NCI-H2196 (cell line): ENCODE data around the gene SREBF1.
"Not testable (repeated sequence)": the region's sequence is repeated elsewhere in the genome, so short reads cannot be mapped to it uniquely, and the experiment has no call there.

Experiments
- DNase-seq: peaks from one replicate; lab custom pipeline; 2025; ENCODE audit not compliant: unreplicated experiment; lab: John Stamatoyannopoulos, UW

SREBF1 gene

DNA sequence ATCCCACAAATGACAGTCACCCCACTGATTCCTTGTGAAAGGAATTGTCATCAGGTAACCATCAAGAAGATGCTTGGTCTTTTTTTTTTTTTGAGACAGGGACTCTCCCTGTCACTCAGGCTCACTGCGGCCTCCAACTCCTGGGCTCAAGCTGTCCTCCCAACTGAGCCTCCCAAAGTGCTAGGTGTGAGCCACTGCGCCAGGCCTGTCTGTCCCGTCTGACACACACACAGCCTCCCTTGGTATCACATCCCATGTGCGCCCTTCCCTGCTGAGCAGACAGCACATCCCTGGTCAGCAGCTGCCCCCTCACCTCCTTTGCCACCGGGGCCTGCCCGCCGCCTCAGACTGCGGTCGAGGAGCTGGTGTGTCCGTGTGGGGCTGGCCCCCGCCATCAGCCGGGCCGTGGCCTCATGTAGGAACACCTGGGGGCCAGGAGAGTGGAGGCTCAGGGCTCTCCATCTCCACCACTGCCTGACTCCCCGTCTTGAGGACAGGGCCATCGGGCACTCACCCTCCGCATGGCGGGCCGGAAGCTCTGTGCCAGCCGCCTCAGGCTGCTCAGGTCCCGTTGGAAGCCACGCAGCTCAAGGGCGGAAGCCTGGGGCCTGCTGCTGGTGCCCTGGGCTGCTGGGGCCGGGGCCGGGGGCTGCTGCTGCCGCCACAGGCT, 23.6 kb downstream of the SREBF1 start:
- no peak for DNase-seq

DNA sequence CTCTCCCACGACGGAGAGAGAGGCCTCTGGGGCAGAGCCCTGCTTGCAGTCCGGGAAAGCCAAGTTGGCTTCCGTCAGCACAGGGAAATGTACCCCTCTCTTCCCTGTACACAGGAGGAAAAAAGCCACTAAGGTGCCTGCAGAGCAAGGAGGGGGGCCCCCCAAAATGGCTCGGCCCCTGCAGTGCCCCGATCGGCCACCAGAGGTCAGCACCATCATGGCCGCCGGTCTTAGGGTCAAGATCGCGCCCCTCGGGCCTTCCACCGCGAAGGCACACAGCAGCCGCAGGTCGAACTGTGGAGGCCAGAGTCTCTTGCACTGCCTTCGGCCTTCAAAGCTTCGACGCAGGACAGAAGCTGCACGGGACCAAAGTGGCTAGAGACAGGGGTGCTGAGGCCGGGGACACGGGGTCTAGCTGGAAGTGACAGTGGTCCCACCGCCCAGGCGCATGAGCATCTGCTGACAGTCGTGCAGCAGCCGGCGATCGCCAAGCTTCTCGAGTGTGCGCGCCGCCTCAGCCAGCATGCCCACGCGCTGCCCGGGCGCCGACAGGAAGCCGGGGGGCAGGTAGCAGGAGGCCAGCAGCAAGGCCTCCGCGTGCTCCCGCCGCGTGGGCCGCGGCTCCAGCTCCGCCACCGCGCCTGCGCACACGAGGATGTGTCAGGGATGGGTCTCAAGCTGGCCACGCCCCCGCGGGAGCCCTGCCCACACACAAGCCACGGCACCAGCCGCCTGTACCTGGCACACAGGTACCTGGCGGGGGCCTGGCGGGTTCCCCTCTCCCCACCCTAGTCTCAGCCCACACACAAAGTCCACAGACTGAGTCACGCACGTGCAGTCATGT, 24.4 kb downstream of the SREBF1 start:
- DNase-seq = peak; percentile 42

DNA sequence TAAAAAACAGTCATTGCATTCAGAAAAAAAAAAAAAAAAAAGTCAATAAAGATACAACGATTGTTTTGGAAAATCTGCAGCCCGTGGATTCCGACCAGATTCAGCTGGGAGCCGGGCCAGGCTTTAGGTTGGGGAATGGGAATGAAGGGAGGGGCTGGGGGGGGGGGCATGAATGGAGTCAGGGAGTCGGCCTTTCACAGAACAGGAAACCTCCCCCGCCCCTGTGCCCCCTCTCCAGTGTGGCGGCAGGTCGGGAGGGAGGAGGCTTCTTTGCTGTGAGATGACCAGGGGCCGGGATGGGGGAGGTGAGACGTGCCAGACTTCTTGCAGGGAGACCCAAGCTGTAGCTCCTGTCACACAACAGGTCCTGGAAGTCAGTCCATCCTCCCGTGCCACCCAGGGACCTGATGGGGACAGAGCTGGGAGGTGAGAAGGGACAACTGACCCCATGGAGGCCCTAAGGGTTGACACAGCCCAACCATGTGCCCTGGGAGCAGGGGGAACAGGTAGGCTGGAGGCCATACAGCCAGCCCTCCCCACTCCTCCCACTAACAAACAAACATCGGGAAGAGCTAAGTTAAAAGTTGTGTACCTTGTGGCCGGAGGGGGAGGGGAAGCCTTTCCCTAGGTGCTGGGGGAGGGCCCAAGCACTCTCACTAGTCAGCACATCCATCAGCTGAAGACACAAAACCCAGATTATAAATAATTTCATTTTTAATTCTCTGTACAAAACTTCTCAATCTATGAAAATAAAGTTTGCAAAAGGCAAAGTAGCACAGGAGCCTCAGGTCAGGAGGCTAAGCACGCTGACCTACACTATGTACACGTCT, 25.2 kb downstream of the SREBF1 start:
- no peak for DNase-seq

DNA sequence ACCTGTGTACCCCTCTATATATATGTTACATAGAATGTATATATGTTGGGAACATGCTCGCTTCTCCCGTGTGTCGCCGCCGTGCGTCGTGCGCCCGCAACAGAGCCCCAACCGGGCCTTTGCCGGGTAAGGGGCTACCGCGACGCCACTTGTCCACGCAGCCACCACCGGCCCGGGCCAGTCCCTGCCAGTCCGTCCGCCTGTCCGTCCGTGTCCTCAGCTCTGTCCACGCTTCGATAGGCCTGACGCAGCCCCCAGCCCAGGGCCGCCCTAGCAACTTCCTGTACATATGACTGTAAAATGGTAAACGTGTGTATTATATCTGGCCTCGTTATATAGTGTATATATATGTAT, 25.9 kb downstream of the SREBF1 start:
- no peak for DNase-seq

DNA sequence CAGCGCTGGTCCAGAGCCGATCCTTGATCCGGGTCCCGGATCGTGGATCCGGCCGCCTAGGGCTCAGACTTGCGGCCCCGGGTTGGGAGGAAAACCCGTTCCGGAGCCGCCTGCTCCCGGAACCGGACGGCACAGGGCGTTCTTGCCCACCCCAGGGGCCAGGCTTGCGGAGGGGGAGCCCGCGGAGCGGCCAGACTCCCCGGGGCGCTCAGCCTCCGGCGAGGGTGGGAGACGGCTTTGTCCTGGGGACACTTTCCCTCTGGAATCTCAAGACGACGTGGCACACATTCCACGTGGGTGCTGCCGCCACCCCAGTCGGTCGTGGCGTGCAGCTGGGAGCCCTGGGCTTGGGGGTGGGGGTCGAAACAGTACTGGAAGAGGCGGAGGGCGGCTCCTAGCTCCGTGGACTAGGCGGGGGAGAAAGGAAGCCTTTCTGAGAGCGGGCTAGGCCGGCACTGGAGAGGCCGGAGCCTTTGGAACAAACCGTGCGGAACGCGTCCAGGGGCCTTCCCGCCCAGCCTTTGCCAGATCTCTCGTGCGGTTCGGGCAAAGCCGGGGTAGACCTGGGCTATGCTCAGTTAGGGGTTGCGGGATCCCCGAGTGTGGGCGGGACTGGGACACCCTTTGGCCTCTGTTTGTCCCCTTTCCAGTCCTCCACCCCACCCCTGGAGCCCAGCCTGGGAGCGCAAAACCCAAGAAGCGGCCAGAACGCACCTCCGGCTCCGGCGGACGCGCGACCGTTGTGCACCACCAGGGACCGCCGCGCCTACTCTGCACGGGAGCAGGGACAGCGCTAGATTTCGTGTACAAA, 26.5 kb downstream of the SREBF1 start:
- no peak for DNase-seq

DNA sequence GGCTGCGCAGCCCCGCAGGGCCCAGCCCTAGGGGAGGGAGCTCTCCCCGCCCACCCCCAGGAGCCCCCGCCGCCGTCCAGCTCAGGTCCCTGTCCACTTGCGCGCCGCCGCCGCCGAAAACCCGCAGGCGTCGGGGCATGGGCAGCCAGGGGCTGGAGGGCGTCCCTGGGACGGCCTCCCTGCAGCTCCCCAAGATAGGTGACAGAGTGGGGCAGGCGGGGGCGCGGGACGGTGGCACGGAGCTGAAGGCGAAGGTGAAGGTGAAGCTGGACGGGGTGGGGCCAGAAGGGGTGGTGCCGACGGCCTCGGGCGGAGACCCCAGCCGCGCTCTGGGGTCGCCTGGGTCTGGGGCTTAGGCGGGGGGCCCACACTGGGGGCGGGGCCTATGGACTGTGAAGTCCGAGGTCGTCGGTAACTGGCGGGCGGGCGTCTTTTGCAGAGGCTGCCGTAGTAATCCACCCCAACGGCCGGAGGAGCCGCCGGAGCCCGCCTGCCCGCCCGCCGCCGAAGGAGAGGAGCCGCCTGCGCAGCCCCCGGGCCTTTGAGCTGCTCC, 27.2 kb downstream of the SREBF1 start:
- no peak for DNase-seq

DNA sequence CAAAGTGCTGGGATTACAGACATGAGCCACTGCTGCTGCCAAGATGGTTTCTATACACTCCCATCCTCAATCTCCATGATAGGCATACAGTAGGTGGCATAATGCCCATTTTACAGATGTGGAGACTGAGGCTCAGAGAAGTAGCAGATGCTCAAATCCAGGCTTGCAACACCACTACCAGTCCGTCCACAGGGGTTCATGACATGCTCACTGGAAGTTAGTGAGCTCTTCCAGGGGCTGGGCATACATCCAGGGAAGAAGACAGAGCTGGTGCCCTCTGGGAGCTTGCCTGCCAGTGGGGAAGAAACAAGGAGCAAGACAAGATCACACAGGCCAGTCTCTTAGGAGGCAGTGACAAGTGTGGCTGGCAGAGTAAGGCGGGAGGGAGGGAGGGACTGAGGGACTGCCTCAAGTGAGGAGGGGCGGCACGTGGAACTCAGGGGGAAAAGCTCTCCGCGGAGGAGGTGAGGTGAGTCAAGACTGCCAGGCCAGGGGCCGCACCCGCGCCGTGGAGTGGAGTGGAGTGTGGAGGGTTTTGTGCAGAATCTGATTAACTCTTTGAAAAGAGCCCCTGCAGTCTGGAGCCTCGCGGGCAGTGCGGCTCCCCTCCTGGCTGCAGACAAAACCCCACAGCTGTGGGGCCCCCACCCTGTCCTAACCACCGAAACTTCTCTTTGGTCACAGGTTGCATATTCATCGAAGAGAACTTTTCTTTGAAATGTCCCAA, 27.9 kb downstream of the SREBF1 start:
- DNase-seq = no peak

DNA sequence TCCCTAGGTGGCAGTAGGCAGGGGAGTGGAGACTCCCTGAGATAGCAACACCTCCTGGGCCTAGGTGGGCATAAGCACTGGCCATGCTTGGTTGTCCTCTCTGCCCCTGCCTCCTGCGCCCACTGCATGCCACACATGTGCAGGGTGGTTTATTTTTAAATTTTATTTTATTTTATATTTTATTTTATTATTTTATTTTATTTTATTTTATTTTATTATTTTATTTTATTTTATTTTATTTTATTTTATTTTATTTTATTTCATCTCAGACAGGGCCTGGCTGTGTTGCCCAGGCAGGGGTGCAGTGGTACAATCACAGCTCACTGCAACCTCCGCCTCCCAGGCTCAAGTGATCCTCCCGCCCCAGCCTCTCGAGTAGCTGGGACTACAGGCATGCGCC, 28.6 kb downstream of the SREBF1 start:
- DNase-seq = not testable (repeated sequence)

DNA sequence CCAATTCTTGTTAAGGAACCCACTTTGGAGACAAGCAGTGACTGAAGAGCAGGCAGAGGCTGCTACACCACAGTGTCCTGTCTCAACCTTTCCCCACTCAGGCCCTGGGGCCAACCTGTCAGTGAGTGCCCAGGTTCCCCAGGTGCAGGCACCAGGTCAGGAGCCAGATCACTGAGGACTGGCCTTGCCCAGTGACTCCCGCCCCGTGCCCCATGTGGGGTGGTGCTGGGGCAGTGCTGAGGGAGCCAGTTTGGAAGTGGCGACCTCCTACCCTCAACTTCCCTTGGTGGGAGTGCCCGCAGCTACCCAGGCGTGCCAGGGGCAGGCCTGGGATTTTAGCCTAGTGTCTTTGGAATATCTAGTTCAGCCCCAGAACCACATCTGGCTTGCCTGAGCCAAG, 29.3 kb downstream of the SREBF1 start:
- DNase-seq = no peak

DNA sequence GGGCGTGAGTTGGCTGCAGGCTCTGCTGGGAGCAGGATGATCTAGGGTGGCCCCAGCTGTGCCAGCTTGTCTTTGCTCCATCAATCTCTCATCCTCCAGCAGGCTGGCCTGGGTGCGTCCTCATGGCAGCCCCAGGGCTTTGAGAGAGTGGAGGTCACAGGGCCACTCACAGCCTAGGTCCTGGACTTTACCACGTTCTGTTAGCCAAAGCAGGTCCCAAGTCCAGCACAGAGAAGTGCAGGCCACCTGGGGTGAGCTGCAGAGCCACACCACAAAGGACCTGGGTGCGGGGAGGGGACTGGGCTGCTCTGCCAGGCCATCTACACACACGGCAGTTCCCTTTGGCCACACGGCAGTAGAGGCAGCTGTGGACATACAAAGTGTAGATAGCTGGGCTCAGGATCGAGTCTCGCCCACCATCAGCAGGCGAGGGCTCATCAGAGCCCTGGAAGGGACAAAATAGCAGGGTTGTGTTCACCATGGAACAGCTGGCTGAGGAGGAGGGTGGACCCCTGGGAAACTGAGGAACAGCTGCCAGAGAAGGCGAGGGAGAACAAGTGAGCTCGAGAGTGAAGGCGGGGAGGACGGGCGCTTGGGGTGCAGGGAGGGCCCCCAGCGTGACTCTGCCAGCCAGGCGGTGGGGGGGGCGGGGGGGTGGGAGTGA, 30.0 kb downstream of the SREBF1 start:
- no peak for DNase-seq

DNA sequence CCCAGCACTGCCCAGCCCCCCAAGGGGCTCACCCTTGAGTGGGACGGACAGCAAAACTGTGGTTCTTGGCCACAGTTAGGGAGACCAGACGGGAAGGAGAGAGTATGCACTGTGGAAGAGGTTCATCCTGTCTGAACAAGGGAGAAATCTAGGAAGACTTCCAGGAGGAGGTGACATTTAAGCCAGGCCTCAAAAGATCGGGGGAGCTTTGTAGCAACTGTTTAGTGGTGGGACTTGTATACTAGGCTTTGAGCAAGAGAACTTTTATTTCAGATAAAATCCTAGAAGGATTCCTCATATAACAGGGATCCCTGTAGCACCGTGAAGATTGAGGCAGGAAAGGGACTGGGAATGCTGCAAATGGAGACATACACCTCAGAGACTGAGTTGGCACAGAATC, 30.8 kb downstream of the SREBF1 start:
- no peak for DNase-seq

DNA sequence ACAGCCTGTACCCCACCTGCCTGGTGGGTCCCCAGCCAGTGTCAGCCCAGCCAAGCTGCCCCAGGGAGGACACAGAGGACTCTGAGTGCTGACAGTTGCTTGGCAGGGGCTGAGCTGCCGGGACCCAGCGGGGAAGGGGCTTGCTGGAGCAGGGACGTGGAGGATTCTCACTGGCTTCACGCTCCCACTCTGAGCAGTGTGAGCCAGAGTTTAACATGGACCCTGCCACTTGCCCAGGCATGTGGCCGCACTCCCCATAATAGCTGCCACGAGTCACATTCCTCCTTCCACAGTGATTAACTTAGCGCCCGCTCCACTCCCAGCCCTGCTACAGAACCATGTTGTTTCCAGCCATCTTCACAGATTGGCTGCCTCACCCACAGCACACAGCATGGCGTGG, 31.2 kb downstream of the SREBF1 start:
- no peak for DNase-seq

DNA sequence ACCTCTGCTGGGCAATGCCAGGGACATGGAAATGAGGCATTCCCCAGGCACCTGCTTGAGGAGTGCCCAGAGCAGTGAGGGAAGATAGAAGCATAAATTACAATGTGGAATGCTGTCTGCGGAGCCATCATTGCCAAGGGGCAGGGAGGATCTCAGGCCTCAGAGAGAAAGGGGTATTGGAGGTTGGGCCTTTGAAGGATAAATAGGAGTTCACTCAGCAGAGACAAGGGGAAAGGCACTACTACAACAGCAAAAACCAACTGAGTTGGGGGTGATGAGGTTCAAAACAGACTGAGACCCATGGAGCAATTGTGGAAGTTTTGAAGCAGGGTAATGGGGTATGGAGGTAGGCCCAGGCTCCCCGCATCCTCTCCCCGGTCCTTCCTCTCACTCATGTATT, 32.8 kb downstream of the SREBF1 start:
- DNase-seq = no peak

DNA sequence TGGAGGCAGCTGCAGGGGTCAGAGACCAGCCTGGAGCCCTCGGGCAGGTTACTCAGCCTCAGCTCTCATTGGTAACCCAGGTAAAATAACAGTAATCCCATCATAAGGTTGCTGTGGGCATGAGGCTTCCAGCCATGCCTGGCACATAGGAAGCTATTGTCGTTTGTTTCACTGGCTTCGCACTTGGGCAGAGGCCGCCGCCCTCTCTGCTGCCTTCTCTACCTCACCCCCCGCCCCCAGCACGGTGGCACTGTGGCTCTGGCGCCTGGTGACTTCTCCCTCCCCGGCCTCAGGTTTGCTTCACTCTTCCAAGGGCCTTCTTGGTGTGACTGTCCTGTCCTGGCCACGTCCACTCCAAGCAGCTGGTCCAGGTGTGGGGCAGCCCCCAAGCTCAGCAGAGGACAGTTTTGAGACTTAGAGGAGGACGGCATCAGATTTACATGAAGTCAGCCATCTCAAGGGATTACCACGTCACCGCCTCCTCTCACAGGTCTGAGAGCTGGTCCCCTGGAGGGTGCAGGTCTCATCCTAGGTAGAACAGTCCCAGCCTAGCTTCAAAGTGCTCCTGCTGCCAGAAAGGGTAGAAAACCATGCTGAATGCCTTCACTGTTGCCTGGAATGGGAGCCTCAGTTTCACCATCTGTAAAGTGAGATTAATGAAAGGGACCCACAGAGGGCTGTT, 34.8 kb downstream of the SREBF1 start:
- no peak for DNase-seq

DNA sequence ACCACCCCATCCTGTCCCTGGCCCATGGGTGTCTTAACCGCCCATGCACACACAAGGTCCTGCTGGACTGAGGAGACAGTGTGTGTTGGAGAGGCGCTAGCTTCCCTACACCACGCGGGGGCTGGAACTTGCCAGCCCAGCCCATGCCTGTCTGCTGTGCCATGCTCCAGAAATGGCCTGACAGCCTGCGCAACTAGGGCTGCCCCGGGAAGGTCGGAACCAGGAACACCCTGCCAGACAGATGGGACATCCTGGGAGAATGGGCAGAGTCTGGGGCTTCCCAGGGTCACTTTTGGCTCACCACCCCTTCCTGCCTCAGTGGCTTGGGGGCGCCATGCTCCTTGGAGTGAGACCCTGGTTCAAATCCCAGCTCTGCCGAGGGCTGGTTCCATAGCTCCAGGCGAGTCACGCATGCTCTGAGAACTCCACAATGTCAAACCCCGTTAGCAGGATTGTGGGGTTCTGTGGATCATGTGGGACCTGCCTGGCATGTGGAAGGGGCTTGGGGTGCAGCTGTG, 36.2 kb downstream of the SREBF1 start:
- DNase-seq = no peak

DNA sequence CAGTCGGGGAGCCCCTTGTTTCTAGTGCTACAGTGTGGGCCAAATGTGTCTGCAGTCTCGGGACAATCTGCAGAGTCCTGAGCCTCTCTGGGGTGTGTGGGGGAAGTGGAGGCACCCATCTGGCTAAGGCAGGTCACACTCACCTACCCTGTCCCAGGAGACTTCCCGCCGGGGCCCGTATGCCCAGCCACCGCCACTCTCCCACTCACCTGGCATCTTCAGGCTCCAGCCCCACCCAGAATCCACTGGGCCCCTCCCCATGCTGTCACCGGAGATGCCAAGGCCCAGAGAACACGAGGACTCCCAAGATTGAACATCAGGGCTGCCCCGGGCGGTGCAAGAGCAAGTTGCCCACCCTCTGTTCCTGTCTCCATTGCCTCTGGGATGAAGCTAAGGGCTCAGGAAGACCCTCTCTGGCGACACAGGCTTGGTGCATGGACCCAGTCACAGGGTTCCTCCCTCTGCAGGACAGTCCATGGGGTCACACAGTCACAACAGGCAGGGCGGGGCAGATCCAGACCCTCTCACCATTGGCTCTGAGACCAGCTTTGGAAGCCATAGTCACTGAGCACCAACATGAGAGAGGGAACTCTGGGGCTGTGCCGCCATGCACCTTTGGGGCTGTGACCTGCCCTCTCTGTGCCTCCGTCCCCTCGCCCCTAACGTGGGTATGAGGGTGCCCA, 38.1 kb downstream of the SREBF1 start:
- no peak for DNase-seq

DNA sequence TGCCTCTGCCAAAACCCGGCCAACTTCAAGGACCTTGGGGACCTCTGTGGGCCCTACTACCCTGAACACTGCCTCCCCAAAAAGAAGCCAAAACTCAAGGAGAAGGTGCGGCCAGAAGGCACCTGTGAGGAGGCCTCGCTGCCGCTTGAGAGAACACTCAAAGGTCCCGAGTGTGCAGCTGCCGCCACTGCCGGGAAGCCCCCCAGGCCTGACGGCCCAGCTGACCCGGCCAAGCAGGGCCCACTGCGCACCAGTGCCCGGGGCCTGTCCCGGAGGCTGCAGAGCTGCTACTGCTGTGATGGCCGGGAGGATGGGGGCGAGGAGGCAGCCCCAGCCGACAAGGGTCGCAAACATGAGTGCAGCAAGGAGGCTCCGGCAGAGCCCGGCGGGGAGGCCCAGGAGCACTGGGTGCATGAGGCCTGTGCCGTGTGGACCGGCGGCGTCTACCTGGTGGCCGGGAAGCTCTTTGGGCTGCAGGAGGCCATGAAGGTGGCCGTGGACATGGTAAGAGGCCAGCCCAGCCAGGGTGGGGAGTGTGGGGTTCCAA, 38.7 kb downstream of the SREBF1 start:
- no peak for DNase-seq
